CD4-positive, alpha-beta T cell treated with Interleukin-1 beta for 1 hour (primary cell): ENCODE data around the gene CAMTA1.
"Not testable (repeated sequence)": the region's sequence is repeated elsewhere in the genome, so short reads cannot be mapped to it uniquely, and the experiment has no call there.

ENCODE experiments used
- DNase-seq, 2 donors: peaks; one replicate each; pipeline ENCODE4 v3.0.0-alpha.2; 2020 to 2022

Gene CAMTA1

DNA sequence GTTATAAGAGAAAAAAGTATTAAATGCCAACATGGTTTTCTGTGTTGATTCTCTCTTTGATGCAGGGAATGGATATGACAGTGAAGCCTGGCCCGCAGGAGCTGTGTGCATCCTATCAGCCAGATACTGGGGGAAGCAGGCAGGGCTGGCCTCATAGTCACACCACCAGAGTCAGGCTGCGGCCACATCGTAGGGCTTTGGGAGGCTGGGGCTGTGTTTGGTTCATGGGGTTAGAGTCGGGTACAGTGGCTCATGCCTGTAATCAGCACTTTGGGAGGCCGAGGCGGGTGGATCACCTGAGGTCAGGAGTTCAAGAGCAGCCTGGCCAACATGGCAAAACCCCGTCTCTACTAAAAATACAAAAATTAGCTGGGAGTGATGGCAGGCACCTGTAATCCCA lies 545.5 kb downstream of the CAMTA1 start:
- not testable (repeated sequence) for DNase-seq

DNA sequence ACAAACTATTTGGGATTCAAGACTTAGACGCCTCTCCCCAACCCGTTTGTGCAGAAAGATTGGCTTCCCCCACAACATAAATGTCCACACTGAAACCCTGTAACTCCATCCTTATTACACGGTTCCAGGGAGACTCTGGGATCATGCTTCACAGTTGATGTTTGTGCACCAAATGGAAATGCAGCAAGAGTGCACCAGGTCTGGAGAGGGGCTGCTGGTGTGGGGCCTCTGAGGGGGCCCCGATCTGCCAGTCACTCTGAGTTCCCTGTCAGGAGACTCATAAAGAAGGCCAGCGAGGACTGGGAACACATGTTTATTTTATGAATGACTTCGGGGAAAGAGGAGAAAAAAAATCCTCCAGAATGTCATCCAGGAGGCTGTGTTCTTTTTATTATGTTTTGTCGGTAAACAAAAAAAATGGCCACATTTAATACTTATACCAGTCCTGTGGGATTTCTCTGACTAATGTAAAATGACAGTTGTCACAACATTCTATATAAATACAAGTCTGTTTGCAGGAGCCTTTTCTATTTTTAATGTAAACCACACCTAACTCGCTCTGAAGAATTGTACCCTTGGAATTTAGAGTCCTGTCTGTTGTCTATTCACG lies 546.8 kb downstream of the CAMTA1 start:
- no peak for DNase-seq

GRCh38 chr1:7333094-7333493 lies 547.8 kb downstream of the CAMTA1 start:
- no peak for DNase-seq

DNA sequence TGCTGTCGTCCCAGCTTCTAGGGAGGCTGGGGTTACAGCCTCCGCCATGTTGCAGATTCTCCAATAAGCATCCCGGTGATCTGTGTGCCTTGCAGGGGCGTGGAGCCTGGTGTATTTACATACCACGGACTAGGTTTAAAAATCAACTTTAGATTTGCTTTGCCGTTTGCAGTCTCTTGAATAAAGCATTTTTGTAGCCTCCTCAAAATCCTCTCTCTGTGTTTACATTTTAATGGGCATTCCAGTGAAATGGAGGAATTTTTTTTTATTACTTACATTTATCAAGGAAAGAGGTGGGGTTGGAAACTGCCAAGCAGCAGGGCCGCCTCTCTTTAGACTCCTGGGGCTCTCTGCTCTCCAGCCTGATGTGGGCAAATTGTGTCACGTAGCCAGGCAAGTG lies 548.4 kb downstream of the CAMTA1 start:
- DNase-seq: no peak

DNA sequence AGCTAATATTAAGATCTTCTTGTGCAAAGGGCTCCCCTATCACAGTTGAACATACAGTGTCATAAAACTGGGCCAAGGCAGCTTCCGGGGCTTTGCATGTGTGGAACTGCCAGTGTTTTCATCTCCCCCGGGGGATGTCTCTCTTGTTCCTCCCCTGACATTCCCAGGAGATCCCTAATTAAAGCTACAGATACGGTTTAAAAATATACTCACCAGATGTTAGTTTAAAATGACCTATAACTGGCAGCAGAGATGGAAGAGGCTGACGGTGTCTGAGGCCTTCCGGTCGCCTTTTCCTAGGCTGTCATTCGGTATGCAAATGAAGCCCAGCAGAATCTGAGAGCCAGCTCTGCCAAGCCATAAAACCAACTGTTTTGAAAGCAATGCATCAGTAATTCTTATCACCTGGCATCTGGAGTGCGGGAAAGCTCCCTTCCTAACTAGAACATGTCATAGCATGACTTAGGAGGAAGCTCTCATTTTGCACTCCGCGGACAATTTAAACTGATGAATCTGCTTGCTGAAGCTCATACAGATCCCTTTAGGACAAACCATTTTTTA lies 549.3 kb downstream of the CAMTA1 start:
- DNase-seq: no peak

GRCh38 chr1:7335224-7335879 lies 550.1 kb downstream of the CAMTA1 start:
- DNase-seq: no peak

GRCh38 chr1:7338439-7338838 lies 553.2 kb downstream of the CAMTA1 start:
- DNase-seq: no peak

GRCh38 chr1:7339014-7339413 lies 553.8 kb downstream of the CAMTA1 start:
- no peak for DNase-seq

DNA sequence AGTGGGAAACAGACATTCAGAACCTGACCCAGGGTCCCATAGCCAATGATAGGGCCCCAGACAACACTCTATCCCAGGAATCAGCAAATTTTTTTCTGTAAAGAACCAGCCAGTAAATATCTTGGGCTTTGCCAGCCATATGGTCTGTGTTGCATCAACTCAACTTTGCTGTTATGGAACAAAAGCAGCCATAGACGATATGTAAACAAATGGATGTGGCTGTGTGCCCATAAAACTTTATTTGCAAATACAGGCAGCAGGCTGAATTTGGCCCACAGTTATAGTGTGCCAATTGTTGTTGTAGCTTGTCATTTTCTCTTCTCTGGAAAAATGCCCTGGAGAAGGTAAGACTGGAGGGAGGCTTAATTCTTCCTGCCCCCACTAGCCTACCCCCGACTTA lies 554.7 kb downstream of the CAMTA1 start:
- DNase-seq: no peak

- DNase-seq: no peak
These were observed 556.1 kb downstream of the CAMTA1 start for GRCh38 chr1:7341145-7341905.

- DNase-seq: no peak
These were observed 558.6 kb downstream of the CAMTA1 start for GRCh38 chr1:7343882-7344281.

- no peak for DNase-seq
These were observed 559.0 kb downstream of the CAMTA1 start for GRCh38 chr1:7344299-7344698.

DNA sequence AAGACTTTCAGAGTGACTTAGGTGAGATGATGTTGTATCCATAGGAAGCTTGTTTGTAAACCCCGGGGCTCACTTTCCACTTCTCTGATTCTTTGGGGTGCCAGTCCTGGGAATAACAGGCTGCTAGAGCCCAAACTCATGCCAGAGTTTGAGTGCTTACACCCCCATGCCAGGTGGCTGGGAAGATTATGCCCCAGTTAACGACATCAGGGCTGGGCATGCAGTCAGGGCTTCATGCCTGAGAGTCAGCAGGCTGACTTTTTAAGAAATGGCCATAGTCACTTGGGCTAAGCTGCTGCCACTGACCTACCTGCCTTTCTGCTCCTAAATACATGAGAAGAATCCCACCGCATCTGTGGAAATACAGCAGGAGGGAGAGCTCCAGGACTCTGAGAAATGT lies 560.3 kb downstream of the CAMTA1 start:
- DNase-seq: no peak

GRCh38 chr1:7346070-7346596 lies 560.9 kb downstream of the CAMTA1 start:
- DNase-seq: no peak

GRCh38 chr1:7346600-7347570 lies 561.6 kb downstream of the CAMTA1 start:
- no peak for DNase-seq

DNA sequence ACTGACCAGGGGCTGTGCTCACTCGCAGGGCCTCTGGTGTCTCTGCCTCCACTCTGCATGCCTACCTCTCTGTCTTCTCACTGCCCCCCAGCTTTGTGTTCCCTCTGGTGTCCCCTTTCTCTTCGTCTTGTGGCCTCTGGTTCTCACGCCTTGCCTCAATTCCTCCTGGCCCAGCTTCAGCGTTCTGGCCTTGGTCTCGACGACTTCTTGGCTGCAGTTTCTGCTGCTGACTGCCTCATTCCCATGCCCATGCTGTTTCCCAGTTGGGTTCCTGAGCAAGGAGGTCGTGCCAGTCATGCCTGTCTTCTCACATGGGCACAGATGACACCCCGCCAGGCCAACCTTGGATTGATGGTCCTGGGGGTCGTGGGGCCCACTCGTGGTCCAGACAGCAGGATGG lies 562.8 kb downstream of the CAMTA1 start:
- DNase-seq: no peak

GRCh38 chr1:7348580-7348979 lies 563.3 kb downstream of the CAMTA1 start:
- DNase-seq: no peak

GRCh38 chr1:7350804-7351203 lies 565.5 kb downstream of the CAMTA1 start:
- no peak for DNase-seq

GRCh38 chr1:7351649-7352048 lies 566.4 kb downstream of the CAMTA1 start:
- no peak for DNase-seq

GRCh38 chr1:7352364-7352763 lies 567.1 kb downstream of the CAMTA1 start:
- no peak for DNase-seq

DNA sequence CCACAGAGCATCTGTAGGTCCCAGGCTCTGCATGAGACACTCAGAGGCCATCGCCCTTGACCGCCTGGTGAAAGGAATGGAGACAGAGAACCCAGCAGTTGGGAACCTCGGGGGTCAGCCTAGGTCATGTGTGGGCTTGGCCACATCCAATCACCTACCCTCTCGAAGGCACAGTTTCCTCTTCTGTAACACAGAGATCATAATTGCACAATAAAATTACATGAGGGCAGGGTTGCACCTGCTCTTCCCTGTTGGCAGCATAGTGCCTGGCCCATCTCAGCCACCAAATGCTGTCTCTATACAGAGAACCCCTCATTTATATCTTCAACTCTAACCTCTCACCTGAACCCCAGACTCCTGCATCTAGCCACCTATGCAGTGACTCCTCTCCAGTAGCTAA lies 567.7 kb downstream of the CAMTA1 start:
- DNase-seq: no peak

GRCh38 chr1:7355646-7356045 lies 570.4 kb downstream of the CAMTA1 start:
- DNase-seq: no peak
